CD4-positive, alpha-beta T cell treated with Interleukin-6 for 4 hours (primary cell): ENCODE data around the gene HNMT.
"Not testable (repeated sequence)": the region's sequence is repeated elsewhere in the genome, so short reads cannot be mapped to it uniquely, and the experiment has no call there.

Experiments
- DNase-seq: peaks from one replicate; pipeline ENCODE4 v3.0.0-alpha.2; 2020; ENCODE audit warnings: mixed read lengths

Gene HNMT

GRCh38 chr2:137977790-137978189, 13.5 kb downstream of the HNMT start:
- no peak for DNase-seq

GRCh38 chr2:137980459-137980858, 16.2 kb downstream of the HNMT start:
- no peak for DNase-seq

GRCh38 chr2:137981112-137981656, 16.9 kb downstream of the HNMT start:
- no peak for DNase-seq

GRCh38 chr2:137983581-137983980, 19.3 kb downstream of the HNMT start:
- no peak for DNase-seq

- no peak for DNase-seq
These were observed 22.0 kb downstream of the HNMT start for GRCh38 chr2:137986268-137986667.

- DNase-seq: no peak
These were observed 22.7 kb downstream of the HNMT start for GRCh38 chr2:137987011-137987410.

GRCh38 chr2:137991078-137991477, 26.8 kb downstream of the HNMT start:
- no peak for DNase-seq

- no peak for DNase-seq
These were observed 27.9 kb downstream of the HNMT start for GRCh38 chr2:137992039-137992646.

GRCh38 chr2:137993715-137994476, 29.6 kb downstream of the HNMT start:
- not testable (repeated sequence) for DNase-seq

- DNase-seq: not testable (repeated sequence)
These were observed 31.1 kb downstream of the HNMT start for GRCh38 chr2:137995368-137995767.

GRCh38 chr2:137996158-137996557, 31.9 kb downstream of the HNMT start:
- not testable (repeated sequence) for DNase-seq

GRCh38 chr2:137997733-137998132, 33.5 kb downstream of the HNMT start:
- DNase-seq: no peak

- no peak for DNase-seq
These were observed 34.2 kb downstream of the HNMT start for GRCh38 chr2:137998503-137998902.

- DNase-seq: no peak
These were observed 35.0 kb downstream of the HNMT start for GRCh38 chr2:137999273-137999672.

GRCh38 chr2:138000009-138000408, 35.7 kb downstream of the HNMT start:
- DNase-seq: no peak

- DNase-seq: no peak
These were observed 36.5 kb downstream of the HNMT start for GRCh38 chr2:138000796-138001195.

- no peak for DNase-seq
These were observed 39.1 kb downstream of the HNMT start for GRCh38 chr2:138003411-138003810.

GRCh38 chr2:138007431-138007830, 43.2 kb downstream of the HNMT start:
- DNase-seq: no peak

- no peak for DNase-seq
These were observed 45.3 kb downstream of the HNMT start for GRCh38 chr2:138009622-138010021.

GRCh38 chr2:138010890-138011289, 46.6 kb downstream of the HNMT start:
- no peak for DNase-seq

GRCh38 chr2:138012082-138012481, 47.8 kb downstream of the HNMT start:
- no peak for DNase-seq

GRCh38 chr2:138012968-138013367, 48.7 kb downstream of the HNMT start:
- DNase-seq: no peak

GRCh38 chr2:138013639-138014038, 49.4 kb downstream of the HNMT start:
- DNase-seq: no peak

- DNase-seq: no peak
These were observed 51.2 kb downstream of the HNMT start for GRCh38 chr2:138015494-138015893.
